WTC11 (cell line): Measurements from ENCODE around the gene SNRPA. TPM values are rescaled to one million over a fixed set of nuclear protein-coding genes. Genes with fewer than 3 reads are reported as not detected.

ENCODE experiments used
- ATAC-seq: fragments of 200-7000 bp; cut with Tn5 transposase; 2 replicates; pipeline ENCODE4 v1.10.0; 2021; ENCODE audit warnings: mild to moderate bottlenecking, moderate library complexity
- CTCF ChIA-PET: fragments of 300-600 bp; sonication (Branson Sonifier 250); formaldehyde crosslinking; loops from one replicate; lab custom pipeline; 2021; ENCODE audit warnings: antibody characterized with exemption; lab: Charles Lee
- POLR2A ChIA-PET: fragments of 350-600 bp; sonication (Branson Sonifier 250); formaldehyde crosslinking; loops from one replicate; lab custom pipeline; 2021; ENCODE audit warnings: antibody characterized with exemption; lab: Charles Lee
- DNase-seq: peaks from one replicate; pipeline ENCODE4 v3.0.0; 2021; ENCODE audit warnings: low spot score
- H3K27ac Mint-ChIP-seq: 2 replicates; pipeline ENCODE4 v1.8.0; 2021; ENCODE audit warnings: mixed read lengths
- H3K27me3 Mint-ChIP-seq: 2 replicates; pipeline ENCODE4 v1.8.0; 2021; ENCODE audit warnings: low read depth, mild to moderate bottlenecking, moderate library complexity, mixed read lengths
- H3K36me3 Mint-ChIP-seq: 2 replicates; pipeline ENCODE4 v1.8.0; 2021; ENCODE audit warnings: mixed read lengths
- H3K4me1 Mint-ChIP-seq: 2 replicates; pipeline ENCODE4 v1.8.0; 2022; ENCODE audit warnings: mixed read lengths
- H3K4me3 Mint-ChIP-seq: 2 replicates; pipeline ENCODE4 v1.8.0; 2021; ENCODE audit warnings: mild to moderate bottlenecking, moderate library complexity, mixed read lengths
- H3K9me3 Mint-ChIP-seq: 2 replicates; pipeline ENCODE4 v1.8.0; 2021; ENCODE audit warnings: mixed read lengths
- CTCF ChIP-seq: fragments of 200-600 bp; IDR thresholded peaks from 2 replicates; pipeline ENCODE4 v1.8.0; 2022; ENCODE audit warnings: antibody characterized with exemption
- FOXP4 ChIP-seq: sonication (generic); formaldehyde crosslinking; IDR thresholded peaks from 2 replicates; pipeline ENCODE4 v1.8.0; 2022; ENCODE audit warnings: mild to moderate bottlenecking, missing genetic modification reagents
- GABPB1 ChIP-seq: sonication (generic); formaldehyde crosslinking; IDR thresholded peaks from 2 replicates; pipeline ENCODE4 v1.8.1; 2023; ENCODE audit warnings: mild to moderate bottlenecking, missing genetic modification reagents
- GRHL2 ChIP-seq: fragments of 250-450 bp; sonication (Bioruptor Pico); IDR thresholded peaks from 2 replicates; pipeline ENCODE4 v1.8.0; 2022; ENCODE audit warnings: mild to moderate bottlenecking, moderate library complexity; ENCODE audit not compliant: insufficient replicate concordance, severe bottlenecking
- MAX ChIP-seq: sonication (generic); formaldehyde crosslinking; IDR thresholded peaks from 2 replicates; pipeline ENCODE4 v1.8.0; 2022; ENCODE audit warnings: mild to moderate bottlenecking, missing genetic modification reagents
- RELA ChIP-seq: sonication (generic); formaldehyde crosslinking; IDR thresholded peaks from 2 replicates; pipeline ENCODE4 v1.8.1; 2022; ENCODE audit warnings: missing genetic modification reagents, mild to moderate bottlenecking, borderline replicate concordance
- SOX15 ChIP-seq: fragments of 250-450 bp; sonication (Bioruptor Pico); IDR thresholded peaks from 2 replicates; pipeline ENCODE4 v1.9.0; 2021; ENCODE audit warnings: mild to moderate bottlenecking
- TCF7 ChIP-seq: sonication (generic); formaldehyde crosslinking; IDR thresholded peaks from 2 replicates; pipeline ENCODE4 v1.8.0; 2022; ENCODE audit warnings: mild to moderate bottlenecking, low read depth, missing genetic modification reagents, moderate library complexity
- USF2 ChIP-seq: sonication (generic); formaldehyde crosslinking; IDR thresholded peaks from 2 replicates; pipeline ENCODE4 v1.8.1; 2023; ENCODE audit warnings: mild to moderate bottlenecking, missing genetic modification reagents, moderate library complexity
- ZMAT4 ChIP-seq: fragments of 250-450 bp; sonication (Bioruptor Pico); IDR thresholded peaks from 2 replicates; pipeline ENCODE4 v1.9.0; 2021; ENCODE audit warnings: mild to moderate bottlenecking
- ZNF138 ChIP-seq: sonication (generic); formaldehyde crosslinking; conservative IDR thresholded peaks from 2 replicates; pipeline ENCODE4 v1.8.1; 2022; ENCODE audit warnings: mild to moderate bottlenecking, moderate library complexity, missing genetic modification reagents
- ZNF219 ChIP-seq: sonication (generic); formaldehyde crosslinking; IDR thresholded peaks from 2 replicates; pipeline ENCODE4 v1.8.0; 2023; ENCODE audit warnings: missing genetic modification reagents, mild to moderate bottlenecking, borderline replicate concordance
- ZNF263 ChIP-seq: sonication (generic); formaldehyde crosslinking; IDR thresholded peaks from 2 replicates; pipeline ENCODE4 v1.8.1; 2022; ENCODE audit warnings: low read depth, mild to moderate bottlenecking, moderate library complexity, missing genetic modification reagents
- total RNA-seq: library from RNA; stranded (reverse); gene quantifications from 3 replicates; pipeline ENCODE4 v1.2.3, GENCODE V29; 2021

The SNRPA gene
- total RNA-seq, 1 experiment from 2014 or later = 227 TPM

- no peak for TF ChIP-seq ZNF219 (CRISPR knock-in tag)
These were observed 7.1 kb upstream of the SNRPA start (continued) for GRCh38 chr19:40743926-40744325.

- peaks cover 7% of the 10 kb centered on the region for H3K36me3 Mint-ChIP-seq
- ChIA-PET CTCF (interaction anchor here (0.8 to 4.3 kb wide), 10 partner anchors 10 to 82 kb away, joined by 3 to 27 read pairs (median 8); partner anchors contain the start of genes COQ8B, EGLN2, ITPKC and RAB4B), POLR2A (interaction anchor here (1.2 to 1.4 kb wide), 2 partner anchors 27 to 54 kb away, joined by 3 to 6 read pairs; partner anchors contain the start of genes EGLN2 and ITPKC)
- ATAC-seq = peak; percentile 59
- H3K27me3 Mint-ChIP-seq = no peaks in the 10 kb centered on the region
- no peak for TF ChIP-seq GRHL2 (CRISPR knock-in tag)
- no peak for TF ChIP-seq SOX15 (CRISPR knock-in tag)
- TF ChIP-seq CTCF = 0 out of 2 replicates have a peak, but pooled peaks have one; percentile 26
- 0 out of 2 replicates have a peak, but pooled peaks have one; percentile 8 for TF ChIP-seq USF2 (CRISPR knock-in tag)
- 0 out of 2 replicates have a peak, but pooled peaks have one; percentile 19 for TF ChIP-seq MAX (CRISPR knock-in tag)
- 0 out of 2 replicates have a peak, but pooled peaks have one; percentile 32 for TF ChIP-seq ZMAT4 (CRISPR knock-in tag)
- H3K9me3 Mint-ChIP-seq = no peaks in the 10 kb centered on the region
- H3K27ac Mint-ChIP-seq = peak overlapping the region; percentile 72
- H3K4me3 Mint-ChIP-seq = no peak overlapping the region
- peak; percentile 54 for DNase-seq
- H3K4me1 Mint-ChIP-seq = peaks cover 25% of the 10 kb centered on the region
These were observed 6.2 kb upstream of the SNRPA start for GRCh38 chr19:40744554-40745401.

GRCh38 chr19:40745402-40745780 lies 5.6 kb upstream of the SNRPA start:
- H3K36me3 Mint-ChIP-seq = peaks cover 7% of the 10 kb centered on the region
- H3K9me3 Mint-ChIP-seq = no peaks in the 10 kb centered on the region
- ATAC-seq = no peak
- no peaks in the 10 kb centered on the region for H3K27me3 Mint-ChIP-seq
- DNase-seq = no peak
- TF ChIP-seq RELA (CRISPR knock-in tag) (no peak), FOXP4 (CRISPR knock-in tag) (no peak), ZNF138 (CRISPR knock-in tag) (no peak), GABPB1 (CRISPR knock-in tag) (peak; percentile 87), TCF7 (CRISPR knock-in tag) (no peak), ZNF263 (no peak)
- H3K4me3 Mint-ChIP-seq = no peak overlapping the region
- peak overlapping the region; percentile 72 for H3K27ac Mint-ChIP-seq
- H3K4me1 Mint-ChIP-seq = peaks cover 30% of the 10 kb centered on the region
- CTCF ChIA-PET = interaction anchor here (1.0 to 4.3 kb wide), 9 partner anchors 29 to 82 kb away, joined by 3 to 27 read pairs (median 8); partner anchors contain the start of genes COQ8B, EGLN2, ITPKC and RAB4B
- POLR2A ChIA-PET = interaction anchor here (1.2 to 1.4 kb wide), 2 partner anchors 28 to 54 kb away, joined by 3 to 6 read pairs; partner anchors contain the start of genes EGLN2 and ITPKC
